IPS DF 4.7 (cell line): ENCODE data around the gene CLDN19.
"Not testable (repeated sequence)": the region's sequence is repeated elsewhere in the genome, so short reads cannot be mapped to it uniquely, and the experiment has no call there.

Source experiments
- DNase-seq: peaks from one replicate; pipeline ENCODE4 v3.0.0-alpha.2; 2013; ENCODE audit warnings: low spot score; ENCODE audit errors: extremely low read depth

The CLDN19 gene

DNA sequence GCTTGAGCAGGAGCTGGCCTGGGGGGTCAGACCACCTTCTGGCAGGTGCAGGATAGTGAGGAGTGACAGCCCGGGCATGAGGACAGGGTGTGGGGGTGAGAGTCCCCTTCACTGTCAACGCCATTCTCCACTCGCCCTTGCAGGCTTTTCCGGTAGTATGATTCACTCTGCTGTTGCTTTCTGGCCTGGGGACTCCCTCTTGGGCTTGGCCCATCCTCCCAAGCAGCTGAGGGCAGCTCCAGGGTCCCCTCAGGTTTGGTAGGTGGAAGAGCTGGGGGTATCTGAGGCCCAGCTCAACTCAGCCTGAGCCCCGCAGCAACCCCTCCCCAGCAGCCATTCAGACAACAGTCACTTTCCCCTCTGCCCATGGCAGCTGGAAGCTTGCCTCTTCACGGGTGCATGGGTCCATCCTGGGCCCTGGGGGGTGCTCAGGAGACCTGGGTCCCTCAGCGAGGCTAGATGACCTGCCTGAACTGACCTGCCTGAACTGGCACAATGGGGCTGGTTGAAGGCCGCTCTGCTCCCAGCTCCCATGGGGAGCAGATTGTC lies 1.3 kb downstream of the CLDN19 start:
- DNase-seq = no peak

DNA sequence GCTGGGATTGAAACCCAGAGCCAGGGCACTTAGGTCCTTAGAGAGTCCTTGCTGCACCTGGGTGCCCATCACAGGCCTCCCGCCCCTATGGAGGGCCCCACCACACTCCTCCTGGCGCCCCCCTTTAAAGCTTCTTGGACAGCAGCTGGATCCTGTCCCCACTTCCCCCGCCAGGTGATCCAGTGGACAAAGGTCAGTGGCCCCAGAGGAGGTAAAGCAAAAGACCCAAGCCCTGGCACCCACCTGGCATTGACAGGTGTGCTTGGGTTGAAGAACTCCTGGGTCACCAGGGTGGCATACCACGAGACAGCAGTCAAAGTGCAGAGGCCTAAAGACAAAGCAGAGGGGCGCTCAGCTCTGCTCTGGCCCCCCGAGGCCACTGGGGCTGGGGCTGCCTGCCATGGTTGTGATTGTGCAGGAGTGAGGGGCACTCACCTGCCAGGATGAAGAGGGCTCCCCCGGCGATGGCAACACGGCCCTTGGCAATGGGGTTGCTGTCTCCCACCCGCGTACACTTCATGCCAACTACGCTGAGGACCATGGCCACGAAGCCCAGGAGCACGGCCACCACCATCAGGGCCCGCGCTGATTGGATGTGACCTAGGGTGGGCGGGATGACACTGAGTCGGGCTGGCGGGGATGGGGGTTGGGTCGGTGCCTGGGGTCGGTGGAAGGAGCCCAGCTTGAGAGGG lies 1.9 kb downstream of the CLDN19 start:
- no peak for DNase-seq

DNA sequence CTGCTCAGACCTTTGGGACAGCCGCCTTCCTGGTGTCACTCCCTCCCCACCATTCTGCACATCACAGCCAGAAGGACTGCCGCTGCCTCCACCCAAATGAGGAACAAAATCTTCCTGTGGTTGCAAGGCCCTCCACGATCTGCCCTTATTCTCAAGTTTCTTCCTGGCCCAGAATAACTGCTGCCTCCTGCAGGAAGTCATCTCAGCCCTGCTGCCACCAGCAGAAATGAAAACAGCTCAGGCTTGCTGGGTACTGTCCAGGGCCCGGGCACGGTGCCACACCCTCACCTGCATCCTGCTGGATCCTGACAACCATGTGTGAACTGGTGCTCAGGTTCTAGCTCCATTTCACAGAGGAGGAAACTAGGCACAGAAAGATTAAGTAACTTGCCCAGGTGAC lies 2.8 kb downstream of the CLDN19 start:
- DNase-seq = no peak

DNA sequence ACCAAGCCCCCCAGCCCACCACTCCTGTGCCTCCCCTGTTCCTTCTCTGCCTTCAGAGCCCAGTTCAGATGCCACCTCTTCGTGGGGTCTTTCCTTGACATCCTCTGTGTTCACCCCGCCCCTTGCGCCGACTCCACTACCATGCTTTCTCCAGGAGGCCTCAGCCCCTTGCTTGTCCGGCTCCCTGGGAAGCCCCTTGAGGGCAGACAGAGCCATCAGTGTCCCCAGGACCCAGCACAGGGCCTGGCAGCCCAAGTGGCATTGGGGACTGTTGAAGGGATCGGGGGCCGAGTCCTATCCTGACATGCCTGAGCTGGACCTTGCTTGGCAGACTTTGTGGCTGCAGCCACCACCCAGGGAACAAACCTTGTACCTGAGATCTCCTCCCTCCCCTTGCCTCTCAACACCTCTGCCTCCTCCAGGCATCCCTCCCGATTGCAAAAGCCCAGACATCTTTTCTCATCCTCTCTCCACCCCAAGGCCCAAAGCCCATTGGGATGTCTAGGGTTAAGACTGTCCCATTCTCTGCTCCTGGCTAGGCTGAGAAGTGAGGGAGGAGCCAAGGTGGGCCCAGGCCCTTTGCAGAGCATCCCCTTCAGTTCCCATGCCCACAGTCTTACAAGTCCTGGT lies 3.4 kb downstream of the CLDN19 start:
- no peak for DNase-seq

- DNase-seq = no peak
Observed at GRCh38 chr1:42736152-42736551, 3.9 kb downstream of the CLDN19 start.

DNA sequence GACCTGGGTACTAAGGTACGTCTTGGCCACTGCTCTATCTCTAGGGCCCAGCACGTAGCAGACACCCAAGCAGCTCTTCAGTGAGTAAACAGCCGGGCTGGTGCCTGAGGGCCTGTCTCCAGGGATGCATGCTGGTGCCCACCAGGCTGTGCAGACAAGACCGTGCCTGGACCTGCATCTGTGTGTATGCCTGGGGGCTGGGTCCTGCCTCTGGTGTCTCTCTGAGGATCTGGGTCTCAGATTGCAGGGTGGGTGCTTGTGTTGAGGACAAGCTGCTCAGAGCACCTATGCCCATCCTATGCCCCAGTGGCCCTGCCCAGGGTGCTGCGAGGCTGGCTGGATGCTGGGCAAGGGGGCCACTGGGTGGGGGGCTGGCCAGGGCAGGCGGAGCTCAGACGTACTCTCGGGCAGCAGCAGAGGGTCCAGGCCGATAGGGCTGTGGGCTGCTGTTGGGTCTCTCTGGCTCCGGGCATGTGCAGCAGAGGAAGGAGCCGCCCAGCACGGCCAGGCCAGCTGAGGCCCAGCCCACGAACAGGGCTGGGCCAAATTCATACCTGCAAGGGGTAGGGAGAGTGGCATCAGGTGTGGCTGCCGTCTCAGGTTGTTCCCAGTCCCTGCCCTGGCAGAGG lies 4.4 kb downstream of the CLDN19 start:
- no peak for DNase-seq

- DNase-seq = no peak
Observed at GRCh38 chr1:42735056-42735455, 5.0 kb downstream of the CLDN19 start.

DNA sequence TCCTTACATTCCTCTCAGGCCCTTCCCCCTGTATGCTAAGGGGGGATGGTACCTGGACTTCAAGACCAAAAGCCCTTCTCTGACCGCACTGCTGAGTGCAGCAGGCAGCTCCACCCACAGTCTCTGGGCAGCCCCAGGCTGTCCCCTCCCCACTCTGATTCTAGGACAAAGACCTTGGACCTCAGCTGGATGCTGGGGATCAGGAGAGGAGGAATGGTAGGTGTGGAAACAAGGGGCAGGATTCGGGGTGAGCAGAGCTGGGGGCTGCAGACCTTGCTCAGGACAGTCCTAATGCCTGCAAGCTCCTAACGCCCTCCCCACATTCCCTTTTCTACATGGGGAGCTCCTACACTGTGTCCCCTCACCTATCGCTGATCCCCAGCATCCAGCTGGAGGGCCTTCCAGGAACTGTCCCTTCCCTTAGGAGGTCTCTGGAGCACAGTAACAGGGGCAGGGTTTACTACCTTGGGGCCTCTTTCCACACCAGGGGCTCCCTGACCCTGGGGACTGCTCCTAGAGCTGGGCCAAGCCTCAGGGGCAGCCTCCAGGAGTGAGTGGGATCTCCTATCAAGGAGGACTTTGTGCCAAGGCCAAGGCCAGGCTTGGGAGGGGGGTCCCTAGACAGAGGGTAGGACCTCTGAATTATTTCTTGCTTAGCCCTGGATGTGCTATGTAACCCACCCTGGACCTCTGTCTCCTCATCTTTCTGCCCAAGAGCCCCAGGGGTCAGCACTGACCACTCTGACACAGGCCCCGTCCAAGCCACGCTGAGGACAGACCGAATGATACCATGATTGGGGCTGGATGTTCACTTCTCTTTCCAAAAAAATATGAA lies 5.6 kb downstream of the CLDN19 start:
- no peak for DNase-seq

DNA sequence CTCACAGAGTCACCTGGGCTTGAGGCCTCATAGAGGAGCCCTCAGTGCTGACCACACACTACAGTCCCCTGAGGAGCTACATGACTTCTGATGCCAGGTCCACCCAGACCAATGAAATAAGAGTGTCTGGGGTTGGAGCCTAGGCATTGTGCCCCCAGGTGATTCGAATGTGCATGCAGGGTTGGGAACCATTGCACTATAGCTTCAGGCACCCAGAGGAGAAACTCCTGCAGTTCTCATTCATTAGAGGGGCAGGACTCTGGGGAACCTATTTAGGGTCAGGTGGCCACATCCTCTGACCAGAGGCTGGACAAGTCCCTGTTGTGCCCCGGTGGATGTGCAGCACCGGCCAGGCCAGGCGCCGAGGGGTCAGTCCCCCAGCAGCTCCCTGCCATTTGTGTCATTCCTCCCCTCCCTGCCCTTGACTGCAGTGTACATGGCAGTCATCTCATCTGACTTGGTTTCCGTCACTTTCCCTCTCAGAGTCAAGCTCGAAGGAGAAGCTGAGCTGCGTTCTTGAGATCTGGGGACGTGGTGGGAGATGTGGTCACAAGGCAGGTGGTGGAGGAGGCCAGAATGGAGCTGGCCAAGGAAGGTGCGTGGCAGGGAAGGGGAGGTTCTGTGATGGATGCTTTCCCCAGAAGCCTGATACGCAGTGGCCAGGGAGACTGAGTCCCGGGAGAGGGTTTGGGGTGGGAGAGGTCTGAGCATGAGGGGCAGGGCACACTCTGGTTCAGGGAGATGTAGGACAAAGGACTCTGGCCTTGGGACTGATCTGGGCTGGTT lies 6.4 kb downstream of the CLDN19 start:
- DNase-seq = no peak

DNA sequence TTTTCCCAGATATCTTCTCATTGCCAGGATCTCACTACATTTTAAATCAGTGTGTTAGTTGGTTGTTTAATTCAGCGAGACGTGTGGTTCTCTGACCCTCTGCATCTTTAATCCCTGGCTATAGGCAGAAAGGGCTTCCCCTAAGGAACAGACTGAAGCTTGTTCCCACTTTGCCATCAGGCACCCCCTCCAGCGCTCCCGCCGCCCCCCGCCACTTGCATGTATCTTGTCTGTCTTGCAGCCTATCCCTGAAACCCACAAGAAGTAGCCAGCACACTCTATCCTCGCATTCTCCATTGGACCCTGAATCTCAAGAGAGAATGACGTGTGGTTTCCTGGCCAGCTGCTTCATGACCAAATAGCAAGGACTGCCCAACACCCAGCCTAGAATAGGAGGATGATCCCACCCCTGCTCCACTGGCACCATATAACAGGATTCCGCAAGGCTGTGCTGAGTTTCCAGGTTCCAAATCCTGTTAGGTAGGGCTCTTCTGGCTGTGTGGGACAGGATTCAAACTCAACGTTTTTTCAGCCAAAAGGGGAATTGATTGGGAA lies 7.8 kb downstream of the CLDN19 start:
- DNase-seq = no peak

GRCh38 chr1:42731585-42731984 lies 8.5 kb downstream of the CLDN19 start:
- no peak for DNase-seq

DNA sequence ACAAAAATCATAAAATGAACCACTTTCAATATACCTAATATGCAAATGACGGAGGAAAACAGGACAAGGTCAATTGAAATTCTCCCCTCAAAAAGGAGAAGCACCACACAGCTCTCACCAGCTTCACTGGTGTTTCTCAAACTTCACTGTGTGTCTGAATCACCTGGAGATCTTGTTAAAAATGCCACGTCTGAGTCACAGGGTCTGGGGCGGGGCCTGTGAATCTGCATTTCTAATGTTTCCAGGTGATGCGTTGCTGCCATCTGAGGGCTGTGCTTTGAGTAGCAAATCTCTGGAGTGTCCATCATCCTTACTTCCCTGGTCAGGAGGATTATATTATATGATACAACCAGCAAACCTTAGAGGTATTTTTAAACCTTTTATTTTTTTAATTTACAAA lies 9.0 kb downstream of the CLDN19 start:
- DNase-seq = no peak

DNA sequence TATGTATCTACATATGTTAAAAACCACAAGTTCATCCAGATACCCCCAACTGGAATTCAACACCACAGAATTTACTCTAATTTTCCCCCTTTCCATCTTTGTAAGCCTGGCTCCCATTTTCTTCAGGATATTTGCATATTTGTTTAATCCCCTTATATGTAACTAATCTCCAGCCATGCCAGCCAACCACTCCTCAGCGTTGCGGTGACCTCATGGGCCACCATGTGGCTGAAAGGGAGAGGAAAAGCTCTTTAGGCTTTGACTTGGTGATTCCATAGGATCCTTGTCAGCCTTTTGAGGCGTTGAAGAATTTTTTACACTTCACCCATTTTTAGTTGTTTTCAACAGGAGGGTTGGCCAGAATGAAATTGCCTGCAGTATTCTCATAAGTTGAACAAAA lies 10.0 kb downstream of the CLDN19 start:
- no peak for DNase-seq

GRCh38 chr1:42725820-42726219 lies 14.2 kb downstream of the CLDN19 start:
- not testable (repeated sequence) for DNase-seq

DNA sequence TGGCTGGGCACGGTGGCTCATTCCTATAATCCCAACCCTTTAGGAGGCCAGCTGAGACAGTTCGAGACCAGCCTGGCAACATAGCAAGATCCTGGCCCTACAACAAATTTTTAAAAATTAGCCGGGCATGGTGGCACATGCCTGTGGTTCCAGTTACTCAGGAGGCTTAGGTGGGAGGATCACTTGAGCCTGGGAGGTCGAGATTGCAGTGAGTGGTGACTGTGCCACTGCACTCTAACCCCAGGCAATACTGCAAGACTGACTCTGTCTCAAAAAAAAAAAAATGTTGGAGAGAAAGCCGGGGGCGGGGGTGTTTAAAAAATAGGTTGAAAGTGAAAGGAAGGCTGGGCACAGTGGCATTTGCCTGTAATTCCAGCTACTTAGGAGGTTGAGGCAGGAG lies 16.5 kb downstream of the CLDN19 start:
- no peak for DNase-seq

GRCh38 chr1:42722403-42722802 lies 17.6 kb downstream of the CLDN19 start:
- DNase-seq = not testable (repeated sequence)

- DNase-seq = no peak
Observed at GRCh38 chr1:42721926-42722325, 18.1 kb downstream of the CLDN19 start.

DNA sequence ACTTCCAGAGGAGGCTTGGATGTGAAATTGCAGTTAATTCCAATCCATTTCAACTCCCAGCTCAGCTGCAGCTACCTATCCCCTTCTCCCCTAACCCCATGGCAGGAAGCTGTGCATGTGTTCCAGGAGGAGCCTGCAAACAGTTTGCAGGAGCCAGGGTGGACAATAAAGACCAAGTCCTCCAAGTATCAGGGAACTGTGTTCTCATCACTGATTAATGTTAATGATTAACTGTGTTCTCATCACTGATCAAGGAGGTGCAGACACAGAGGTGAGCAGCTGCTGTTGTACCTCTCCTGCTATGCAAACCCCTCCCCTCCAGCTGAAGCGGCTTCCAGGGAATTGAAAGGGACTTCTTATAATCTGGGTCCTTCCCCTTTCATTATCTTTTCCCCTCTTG lies 19.2 kb downstream of the CLDN19 start:
- DNase-seq = no peak

DNA sequence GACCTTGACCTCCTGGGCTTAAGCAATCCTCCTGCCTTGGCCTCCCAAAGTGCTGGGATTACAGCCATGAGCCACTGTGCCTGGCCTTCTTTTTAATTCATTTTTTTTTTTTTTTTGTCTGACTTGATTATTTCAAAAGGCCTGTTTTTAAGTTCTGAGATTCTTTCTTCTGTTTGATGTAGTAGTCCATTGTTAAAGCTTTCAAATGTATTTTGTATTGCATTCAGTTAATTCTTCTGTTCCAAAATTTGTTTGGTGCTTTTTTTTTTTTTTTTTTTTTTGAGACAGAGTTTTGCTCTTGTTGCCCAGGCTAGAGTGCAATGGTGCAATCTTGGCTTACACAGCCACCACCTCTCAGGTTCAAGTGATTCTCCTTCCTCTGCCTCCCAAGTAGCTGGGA lies 25.6 kb downstream of the CLDN19 start:
- not testable (repeated sequence) for DNase-seq

DNA sequence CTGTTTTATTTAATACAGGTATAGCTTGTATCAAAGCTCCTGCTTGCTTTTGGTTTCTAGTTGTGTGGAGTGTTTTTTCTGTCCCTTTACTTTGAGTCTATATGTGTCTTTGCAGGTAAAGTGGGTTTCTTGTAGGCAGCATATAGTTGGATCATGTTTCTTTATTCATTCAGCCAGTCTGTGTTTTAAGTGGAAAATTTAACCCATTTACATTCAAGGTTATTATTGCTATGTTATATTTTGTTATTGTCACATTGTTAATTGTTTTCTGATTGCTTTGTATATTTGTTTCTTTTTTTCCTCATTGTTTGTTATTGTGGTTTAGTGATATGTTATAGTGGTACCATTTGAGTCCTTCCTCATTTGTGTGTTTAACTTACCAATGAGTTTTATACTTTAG lies 26.7 kb downstream of the CLDN19 start:
- DNase-seq = no peak

- not testable (repeated sequence) for DNase-seq
Observed at GRCh38 chr1:42712808-42713207, 27.2 kb downstream of the CLDN19 start.
